Measurements from ENCODE around the gene C2CD2.

C2CD2 gene

GRCh38 chr21:41881051-41881450, 72.8 kb downstream of the C2CD2 start:
- no peak for DNase-seq

- no peak for DNase-seq
Observed at GRCh38 chr21:41880153-41880552, 73.7 kb downstream of the C2CD2 start.

GRCh38 chr21:41879190-41879998, 74.4 kb downstream of the C2CD2 start, which contains the start of gene PRDM15:
Gene PRDM15 (minus strand): TSS chr21:41879344. CDS start chr21:41860363, 18,981 bp downstream.
- peak; percentile 87 for DNase-seq

- peak; percentile 81 for DNase-seq
Observed at GRCh38 chr21:41878831-41879189, 75.0 kb downstream of the C2CD2 start.

GRCh38 chr21:41877901-41878830, 75.7 kb downstream of the C2CD2 start:
- peak; percentile 30 for DNase-seq

GRCh38 chr21:41876928-41877652, 76.7 kb downstream of the C2CD2 start:
- peak; percentile 13 for DNase-seq

- DNase-seq = no peak
Observed at GRCh38 chr21:41876396-41876795, 77.4 kb downstream of the C2CD2 start.

GRCh38 chr21:41875086-41875485, 78.7 kb downstream of the C2CD2 start:
- no peak for DNase-seq

- DNase-seq = no peak
Observed at GRCh38 chr21:41874611-41875010, 79.2 kb downstream of the C2CD2 start.

GRCh38 chr21:41873426-41873825, 80.4 kb downstream of the C2CD2 start:
- DNase-seq = no peak

- no peak for DNase-seq
Observed at GRCh38 chr21:41873005-41873404, 80.8 kb downstream of the C2CD2 start.

- no peak for DNase-seq
Observed at GRCh38 chr21:41871293-41872030, 82.4 kb downstream of the C2CD2 start.

- DNase-seq = no peak
Observed at GRCh38 chr21:41869771-41870170, 84.0 kb downstream of the C2CD2 start.

GRCh38 chr21:41868062-41868710, 85.6 kb downstream of the C2CD2 start:
- DNase-seq = no peak

GRCh38 chr21:41867313-41867712, 86.5 kb downstream of the C2CD2 start:
- no peak for DNase-seq

- no peak for DNase-seq
Observed at GRCh38 chr21:41866274-41866809, 87.5 kb downstream of the C2CD2 start.

- DNase-seq = peak; percentile 12
Observed at GRCh38 chr21:41865002-41865777, 88.6 kb downstream of the C2CD2 start.

GRCh38 chr21:41864311-41865001, 89.4 kb downstream of the C2CD2 start:
- DNase-seq = no peak

GRCh38 chr21:41863439-41863740, 90.4 kb downstream of the C2CD2 start:
- no peak for DNase-seq

GRCh38 chr21:41861987-41862386, 91.8 kb downstream of the C2CD2 start:
- no peak for DNase-seq

Measured in activated CD4-positive, alpha-beta T cell treated with anti-CD3 and anti-CD28 coated beads, Interleukin-2, Interleukin-6, amounts not matched to agents 100 ng/mL and 50 ng/mL, durations not matched to agents 16 hours and 8 hours (primary cell).